GM19193 (cell line): ENCODE measurements around the gene TTLL12.

Experiments
- POLR2A ChIP-seq: IDR thresholded peaks from 4 replicates; pipeline ENCODE4 v1.6.1; 2011; ENCODE audit not compliant: insufficient read depth, insufficient read length; ENCODE audit errors: extremely low read depth

The TTLL12 gene

DNA sequence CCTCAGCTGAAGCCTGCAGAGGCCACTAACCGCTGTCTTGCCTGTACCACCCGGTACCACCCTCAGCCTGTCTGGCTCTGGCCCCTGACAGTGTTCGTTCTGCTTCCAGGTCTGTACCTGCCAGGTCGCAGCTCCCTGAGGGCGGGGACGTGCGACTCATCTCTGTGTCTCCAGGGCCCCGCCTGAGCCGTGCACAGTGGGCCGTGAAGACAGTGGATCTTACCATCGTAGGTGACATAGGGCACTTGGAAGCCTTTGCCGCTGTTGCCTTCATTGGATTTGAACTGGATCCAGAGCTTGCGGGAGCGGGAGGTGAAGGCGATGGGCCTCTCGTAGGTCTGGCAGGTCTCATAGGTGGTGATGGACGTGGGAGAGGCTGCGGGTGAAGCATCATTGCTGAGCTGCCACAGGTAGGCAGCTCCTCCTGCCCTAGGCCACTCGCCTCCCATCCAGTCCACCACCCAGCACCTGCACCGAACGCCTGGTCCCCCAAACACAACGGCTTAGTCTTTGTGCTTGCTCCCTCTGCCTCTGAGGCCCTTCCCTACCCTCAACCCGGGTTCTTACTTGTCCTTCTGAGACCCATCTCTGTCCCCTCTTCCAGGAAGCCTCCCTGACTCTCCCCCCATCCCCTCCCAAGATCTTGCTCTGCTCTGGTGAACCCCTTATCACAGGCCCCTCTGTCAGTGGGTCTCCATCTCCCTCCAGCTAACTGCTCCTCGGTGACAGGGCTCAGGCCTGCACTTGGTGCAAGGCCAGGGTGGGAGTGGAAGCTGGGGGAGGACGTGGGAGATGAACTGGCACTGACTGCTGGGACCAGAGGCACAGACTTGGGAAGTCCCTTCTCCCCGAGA lies 21.1 kb upstream of the TTLL12 start:
- TF ChIP-seq POLR2A = no peak

GRCh38 chr22:43207386-43207785 lies 20.5 kb upstream of the TTLL12 start:
- TF ChIP-seq POLR2A = no peak

DNA sequence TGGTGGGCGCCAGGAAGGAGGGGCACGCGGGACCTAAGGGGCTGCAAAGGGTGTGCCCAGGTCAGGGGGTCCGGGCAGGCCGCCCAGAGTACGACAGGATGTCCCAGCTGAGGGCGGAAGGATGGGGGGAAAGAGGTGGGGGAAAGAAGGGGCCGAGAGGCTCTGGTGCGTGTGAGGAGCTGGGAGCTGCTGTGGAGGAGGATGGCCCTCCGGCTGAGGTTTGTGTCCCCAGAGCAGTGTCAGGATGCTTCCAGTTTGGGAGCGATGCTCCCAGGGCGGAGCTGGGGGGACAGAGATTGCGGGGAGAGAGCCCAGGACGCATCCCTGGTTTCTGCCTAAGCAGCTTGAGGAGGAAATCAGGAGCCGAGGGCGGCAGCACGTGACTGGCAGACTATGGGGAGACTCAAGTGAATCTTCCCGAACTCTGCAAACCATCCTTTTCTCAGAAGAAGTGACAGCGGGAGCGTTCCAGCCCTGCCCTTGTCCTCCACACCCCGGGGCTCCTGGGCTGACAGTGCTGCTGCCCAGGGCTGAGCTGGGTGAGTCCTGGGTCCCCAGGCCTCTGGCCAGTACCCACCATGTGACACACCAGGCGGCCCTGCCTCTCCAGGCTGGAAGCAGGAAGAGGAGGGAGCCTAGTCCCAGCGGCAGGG lies 19.7 kb upstream of the TTLL12 start:
- TF ChIP-seq POLR2A = no peak

- no peak for TF ChIP-seq POLR2A
Observed at GRCh38 chr22:43205748-43206508, 19.0 kb upstream of the TTLL12 start.

DNA sequence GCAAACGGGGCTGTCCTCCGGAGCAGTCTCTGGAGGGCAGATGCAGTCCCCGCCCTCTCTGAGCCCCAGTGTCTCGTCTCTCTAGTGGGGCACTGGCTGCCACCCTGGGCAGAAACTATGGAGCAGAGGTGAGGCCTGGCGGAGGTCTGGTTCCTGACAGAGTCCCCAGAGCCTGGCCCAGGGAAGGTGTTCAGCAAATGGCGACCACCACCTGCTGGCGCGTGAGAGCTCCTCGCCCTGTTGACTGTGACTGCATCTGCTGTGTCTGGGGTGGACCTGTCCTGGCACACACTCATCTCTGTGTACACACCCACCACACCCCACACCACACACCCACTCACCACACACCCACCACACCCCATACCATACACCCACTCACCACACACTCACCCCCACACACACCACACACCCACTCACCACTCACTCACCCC lies 18.3 kb upstream of the TTLL12 start:
- no peak for TF ChIP-seq POLR2A

GRCh38 chr22:43203471-43203981 lies 16.6 kb upstream of the TTLL12 start:
- TF ChIP-seq POLR2A = no peak

GRCh38 chr22:43202756-43203410 lies 15.9 kb upstream of the TTLL12 start:
- no peak for TF ChIP-seq POLR2A

- TF ChIP-seq POLR2A = no peak
Observed at GRCh38 chr22:43202326-43202725, 15.4 kb upstream of the TTLL12 start.

- no peak for TF ChIP-seq POLR2A
Observed at GRCh38 chr22:43201486-43202219, 14.7 kb upstream of the TTLL12 start.

GRCh38 chr22:43200555-43200954 lies 13.6 kb upstream of the TTLL12 start:
- no peak for TF ChIP-seq POLR2A

DNA sequence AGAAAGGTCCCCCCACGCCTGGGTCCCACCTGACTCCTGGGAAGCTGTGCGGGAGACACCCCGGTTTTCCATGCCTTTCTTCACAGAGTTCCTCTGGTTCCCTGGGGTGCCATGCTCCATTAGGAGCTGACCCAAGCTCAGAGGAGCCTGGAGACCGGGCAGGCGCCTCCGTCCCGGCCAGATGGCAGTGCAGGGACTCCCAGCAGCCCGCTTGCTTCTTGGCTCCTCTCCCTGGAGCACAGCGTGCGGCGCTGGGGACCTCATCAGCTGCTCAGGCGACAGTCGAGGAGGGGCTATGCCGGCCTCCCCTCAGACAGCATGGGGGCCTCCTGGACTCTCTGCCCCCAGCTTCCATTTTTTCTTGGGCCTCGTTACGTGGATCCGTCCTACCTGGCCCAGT lies 13.1 kb upstream of the TTLL12 start:
- TF ChIP-seq POLR2A = no peak

DNA sequence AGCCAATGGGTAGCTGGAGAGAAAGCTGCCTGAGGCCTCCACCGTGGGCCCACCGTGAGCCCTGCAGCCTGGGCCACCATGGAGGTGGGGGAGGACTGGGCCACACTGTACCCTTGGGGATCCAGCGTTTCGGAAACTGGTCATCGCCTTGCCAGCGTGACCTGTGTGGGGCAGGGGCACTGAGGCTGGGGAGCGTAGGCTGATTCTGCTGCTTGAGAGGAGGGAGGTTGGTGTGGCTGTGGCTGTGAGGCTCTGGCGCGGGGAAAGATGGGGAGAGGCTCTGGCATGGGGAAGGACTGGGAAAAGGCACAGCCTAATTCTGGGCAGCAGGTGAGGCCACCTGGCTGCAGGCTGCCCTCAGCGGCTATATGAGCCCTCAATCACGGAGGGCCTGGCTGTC lies 12.6 kb upstream of the TTLL12 start:
- no peak for TF ChIP-seq POLR2A

DNA sequence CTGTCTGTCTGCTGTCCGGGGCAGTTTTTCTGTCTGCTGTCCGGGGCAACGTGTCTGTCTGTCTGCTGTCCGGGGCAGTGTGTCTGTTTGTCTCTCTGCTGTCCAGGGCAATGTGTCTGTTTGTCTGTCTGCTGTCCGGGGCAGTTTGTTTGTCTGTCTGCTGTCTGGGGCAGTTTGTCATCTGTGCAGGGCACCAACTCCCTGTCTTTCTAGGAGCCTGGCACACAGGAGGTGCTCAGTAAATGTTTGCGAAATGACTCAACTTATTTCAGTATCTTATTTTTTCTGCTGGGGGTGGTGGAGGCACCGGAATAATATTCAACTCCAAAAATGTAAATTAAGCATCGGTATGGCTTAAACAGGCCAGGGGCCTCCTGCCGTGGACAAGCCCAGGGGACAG lies 12.0 kb upstream of the TTLL12 start:
- TF ChIP-seq POLR2A = no peak

- TF ChIP-seq POLR2A = no peak
Observed at GRCh38 chr22:43198126-43198525, 11.2 kb upstream of the TTLL12 start.

GRCh38 chr22:43197271-43197941 lies 10.5 kb upstream of the TTLL12 start:
- TF ChIP-seq POLR2A = no peak
